Astrocyte (in vitro differentiated cells and primary cell): ENCODE measurements around the gene GPRC5A. TPM values are rescaled to one million over a fixed set of nuclear protein-coding genes. Genes with fewer than 3 reads are reported as not detected.

Source experiments
- DNase-seq: peaks from one replicate; pipeline ENCODE4 v3.0.0-alpha.2; 2010; ENCODE audit warnings: low read depth
- FAIRE-seq: peaks from 2 replicates; lab custom pipeline; 2011; peaks lifted over from hg19 to GRCh38; lab: Jason Lieb, UNC
- H2AFZ ChIP-seq: 2 replicates; pipeline ENCODE4 v1.6.0; 2012; ENCODE audit warnings: low read depth, low read length, inconsistent platforms
- H3K27ac ChIP-seq: 2 replicates; pipeline ENCODE4 v1.5.1; 2011; ENCODE audit warnings: low read depth, low read length, inconsistent platforms
- H3K27me3 ChIP-seq: 2 replicates; pipeline ENCODE4 v1.6.0; 2011; ENCODE audit warnings: low read length, inconsistent platforms; ENCODE audit not compliant: insufficient read depth
- H3K36me3 ChIP-seq: 2 replicates; pipeline ENCODE4 v1.5.1; 2011; ENCODE audit warnings: low read length, inconsistent platforms; ENCODE audit not compliant: insufficient read depth
- H3K4me1 ChIP-seq: 2 replicates; pipeline ENCODE4 v1.5.1; 2011; ENCODE audit warnings: low read length, inconsistent platforms; ENCODE audit not compliant: insufficient read depth
- H3K4me2 ChIP-seq: 2 replicates; pipeline ENCODE4 v1.6.0; 2012; ENCODE audit warnings: low read length, inconsistent platforms
- H3K4me3 ChIP-seq: 2 replicates; pipeline ENCODE4 v1.5.1; 2011; ENCODE audit warnings: low read depth, mild to moderate bottlenecking, low read length, inconsistent platforms; ENCODE audit not compliant: insufficient read depth
- H3K79me2 ChIP-seq: 2 replicates; pipeline ENCODE4 v1.6.0; 2012; ENCODE audit warnings: mild to moderate bottlenecking, low read length, inconsistent platforms; ENCODE audit not compliant: insufficient read depth
- H3K9ac ChIP-seq: 2 replicates; pipeline ENCODE4 v1.6.0; 2012; ENCODE audit warnings: mild to moderate bottlenecking, low read length, inconsistent platforms
- H3K9me3 ChIP-seq: 2 replicates; pipeline ENCODE4 v1.5.1; 2012; ENCODE audit warnings: low read depth, mild to moderate bottlenecking, low read length, inconsistent platforms; ENCODE audit not compliant: insufficient read depth
- H4K20me1 ChIP-seq: 2 replicates; pipeline ENCODE4 v1.6.0; 2012; ENCODE audit warnings: low read length, inconsistent platforms; ENCODE audit not compliant: insufficient read depth
- H3K27ac Mint-ChIP-seq: one replicate; pipeline ENCODE4 v1.8.0; 2021; ENCODE audit warnings: mild to moderate bottlenecking, mixed read lengths; ENCODE audit not compliant: unreplicated experiment
- H3K27me3 Mint-ChIP-seq: one replicate; pipeline ENCODE4 v1.8.0; 2021; ENCODE audit warnings: low read depth, mixed read lengths; ENCODE audit not compliant: unreplicated experiment
- H3K36me3 Mint-ChIP-seq: one replicate; pipeline ENCODE4 v1.8.0; 2021; ENCODE audit warnings: low read depth, mixed read lengths; ENCODE audit not compliant: unreplicated experiment
- H3K4me1 Mint-ChIP-seq: one replicate; pipeline ENCODE4 v1.8.0; 2021; ENCODE audit warnings: low read depth, mixed read lengths; ENCODE audit not compliant: unreplicated experiment
- H3K4me3 Mint-ChIP-seq: one replicate; pipeline ENCODE4 v1.8.0; 2021; ENCODE audit warnings: mild to moderate bottlenecking, moderate library complexity, mixed read lengths; ENCODE audit not compliant: unreplicated experiment
- H3K9me3 Mint-ChIP-seq: one replicate; pipeline ENCODE4 v1.8.0; 2021; ENCODE audit warnings: mild to moderate bottlenecking, mixed read lengths; ENCODE audit not compliant: unreplicated experiment
- EZH2 ChIP-seq: IDR thresholded peaks from 2 replicates; pipeline ENCODE4 v1.6.1; 2012; ENCODE audit warnings: mild to moderate bottlenecking, low read length, inconsistent platforms; ENCODE audit not compliant: insufficient read depth
- total RNA-seq: library from RNA; stranded (reverse); gene quantifications from 2 replicates; pipeline ENCODE4 v1.2.1, GENCODE V29; 2021
- TF ChIP-seq, protein P1 (sequence below): IDR thresholded peaks from 2 replicates; pipeline ENCODE4 v1.5.1; 2011; ENCODE audit warnings: low read depth, mild to moderate bottlenecking, inconsistent platforms, low read length, moderate library complexity; ENCODE audit not compliant: insufficient read depth

GPRC5A gene
- total RNA-seq, 1 donor from 2014 or later, result 12.5 TPM

DNA sequence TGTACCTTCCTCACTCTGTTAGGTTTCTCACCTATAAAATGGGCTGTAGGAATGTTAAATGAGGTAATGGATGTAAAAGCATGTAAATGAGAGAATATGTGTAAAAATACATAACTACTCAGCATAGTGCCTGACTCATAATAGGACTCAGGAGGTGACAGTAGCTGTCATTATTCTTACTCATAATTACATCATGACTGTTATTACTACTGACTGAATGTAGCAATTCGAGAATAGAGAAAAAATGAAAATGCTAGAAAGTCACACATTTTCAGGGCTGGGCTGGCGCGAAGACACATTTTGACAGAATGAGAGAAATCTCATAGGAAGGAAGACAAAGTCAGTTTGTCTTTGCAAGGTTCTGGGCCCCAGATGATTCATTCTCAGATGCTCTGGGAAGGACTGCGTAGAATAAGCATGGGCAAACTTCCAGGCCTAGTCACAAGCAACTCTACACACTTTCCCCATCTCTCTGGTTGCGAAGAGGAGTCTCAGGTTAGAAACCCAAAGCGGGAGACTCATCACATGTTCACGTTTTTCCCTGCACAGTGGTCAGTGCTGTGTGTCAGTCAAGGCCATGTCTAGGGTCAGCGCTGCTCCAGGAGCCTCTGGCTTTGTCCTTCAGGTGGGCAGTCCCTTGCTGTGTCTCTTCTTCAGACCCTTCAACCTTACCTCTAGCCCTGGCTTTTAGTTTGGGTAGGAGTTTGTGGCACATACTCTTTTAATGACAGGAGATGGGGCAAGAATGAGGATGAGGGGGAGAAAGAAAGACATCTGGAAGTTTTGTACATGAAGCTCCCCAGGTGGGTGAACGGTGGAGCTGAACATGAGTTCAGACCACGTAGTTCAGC lies 8.4 kb downstream of the GPRC5A start:
- FAIRE-seq (peak; percentile 75), DNase-seq (peak; percentile 95)
- Histone ChIP-seq H3K9ac (peak overlapping the region; percentile 80), H3K36me3 (no peaks in the 10 kb centered on the region), H3K4me1 (peaks cover 41% of the 10 kb centered on the region), H3K4me2 (peak overlapping the region; percentile 66), H3K79me2 (no peaks in the 10 kb centered on the region), H3K27me3 (no peaks in the 10 kb centered on the region), H3K27ac (peak overlapping the region; percentile 95), H3K4me3 (peak overlapping the region; percentile 3), H4K20me1 (no peaks in the 10 kb centered on the region), H3K9me3 (no peaks in the 10 kb centered on the region), H2AFZ (no peak overlapping the region)
- TF ChIP-seq, protein P1, sequence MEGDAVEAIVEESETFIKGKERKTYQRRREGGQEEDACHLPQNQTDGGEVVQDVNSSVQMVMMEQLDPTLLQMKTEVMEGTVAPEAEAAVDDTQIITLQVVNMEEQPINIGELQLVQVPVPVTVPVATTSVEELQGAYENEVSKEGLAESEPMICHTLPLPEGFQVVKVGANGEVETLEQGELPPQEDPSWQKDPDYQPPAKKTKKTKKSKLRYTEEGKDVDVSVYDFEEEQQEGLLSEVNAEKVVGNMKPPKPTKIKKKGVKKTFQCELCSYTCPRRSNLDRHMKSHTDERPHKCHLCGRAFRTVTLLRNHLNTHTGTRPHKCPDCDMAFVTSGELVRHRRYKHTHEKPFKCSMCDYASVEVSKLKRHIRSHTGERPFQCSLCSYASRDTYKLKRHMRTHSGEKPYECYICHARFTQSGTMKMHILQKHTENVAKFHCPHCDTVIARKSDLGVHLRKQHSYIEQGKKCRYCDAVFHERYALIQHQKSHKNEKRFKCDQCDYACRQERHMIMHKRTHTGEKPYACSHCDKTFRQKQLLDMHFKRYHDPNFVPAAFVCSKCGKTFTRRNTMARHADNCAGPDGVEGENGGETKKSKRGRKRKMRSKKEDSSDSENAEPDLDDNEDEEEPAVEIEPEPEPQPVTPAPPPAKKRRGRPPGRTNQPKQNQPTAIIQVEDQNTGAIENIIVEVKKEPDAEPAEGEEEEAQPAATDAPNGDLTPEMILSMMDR, result no peak
- TF ChIP-seq EZH2, result no peak
- no peaks in the 10 kb centered on the region for H3K27me3 Mint-ChIP-seq
- H3K9me3 Mint-ChIP-seq, result no peaks in the 10 kb centered on the region
- H3K27ac Mint-ChIP-seq, result peak overlapping the region; percentile 89
- H3K4me3 Mint-ChIP-seq, result no peak overlapping the region
- H3K36me3 Mint-ChIP-seq, result peaks cover 2% of the 10 kb centered on the region
- peaks cover 28% of the 10 kb centered on the region for H3K4me1 Mint-ChIP-seq

DNA sequence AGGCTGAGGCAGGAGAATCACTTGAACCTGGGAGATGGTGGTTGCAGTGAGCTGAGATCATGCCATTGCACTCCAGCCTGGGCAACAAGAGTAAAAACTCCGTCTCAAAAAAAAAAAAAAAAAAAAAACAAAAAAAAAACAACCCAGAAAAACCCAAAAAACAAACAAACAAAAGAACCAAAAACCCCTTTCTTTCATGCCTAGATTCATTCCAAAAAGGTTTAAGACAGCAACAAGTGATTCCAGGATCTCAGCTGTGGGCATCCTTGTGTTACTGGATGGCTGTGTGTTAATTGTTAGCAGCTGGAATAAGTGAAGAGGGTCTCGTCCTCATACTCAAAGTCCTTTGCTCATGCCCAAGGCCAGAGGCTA lies 9.4 kb downstream of the GPRC5A start:
- peaks cover 2% of the 10 kb centered on the region for H3K36me3 Mint-ChIP-seq
- H3K27me3 Mint-ChIP-seq, result no peaks in the 10 kb centered on the region
- H3K27ac ChIP-seq, result peak overlapping the region; percentile 85
- H3K4me3 ChIP-seq, result no peak overlapping the region
- peaks cover 28% of the 10 kb centered on the region for H3K4me1 Mint-ChIP-seq
- H3K4me2 ChIP-seq, result peak overlapping the region; percentile 75
- H3K9me3 Mint-ChIP-seq, result no peaks in the 10 kb centered on the region
- no peaks in the 10 kb centered on the region for H3K9me3 ChIP-seq
- no peak for TF ChIP-seq EZH2
- TF ChIP-seq, protein P1, result no peak
- H4K20me1 ChIP-seq, result no peaks in the 10 kb centered on the region
- H3K9ac ChIP-seq, result peak overlapping the region; percentile 78
- H2AFZ ChIP-seq, result no peak overlapping the region
- H3K36me3 ChIP-seq, result no peaks in the 10 kb centered on the region
- H3K27me3 ChIP-seq, result no peaks in the 10 kb centered on the region
- no peak for DNase-seq
- FAIRE-seq, result no peak
- no peak overlapping the region for H3K4me3 Mint-ChIP-seq
- no peaks in the 10 kb centered on the region for H3K79me2 ChIP-seq
- H3K27ac Mint-ChIP-seq, result no peak overlapping the region
- H3K4me1 ChIP-seq, result peaks cover 41% of the 10 kb centered on the region
